H1 (cell line): ENCODE measurements around the gene CGREF1. TPM values are rescaled to one million over a fixed set of nuclear protein-coding genes. Genes with fewer than 3 reads are reported as not detected.

Experiments
- BACH1 ChIP-seq: IDR thresholded peaks from 2 replicates; pipeline ENCODE4 v1.6.1; 2012; ENCODE audit warnings: low read length, improper control_type of control experiment
- CHD2 ChIP-seq: IDR thresholded peaks from 2 replicates; pipeline ENCODE4 v1.6.1; 2012; ENCODE audit warnings: low read length, improper control_type of control experiment
- CHD7 ChIP-seq: fragments of 300-600 bp; sonication (generic); IDR thresholded peaks from 2 replicates; pipeline ENCODE4 v1.7.1; 2012; ENCODE audit warnings: low read length, moderate library complexity, mild to moderate bottlenecking, inconsistent platforms; ENCODE audit not compliant: insufficient replicate concordance
- CTCF ChIP-seq, 3 experiments: IDR thresholded peaks; 1 replicate in 2 of 3; 2 replicates in 1 of 3; pipeline versions ENCODE4 v1.5.1 to v1.6.1; 2011; ENCODE audit warnings: low read length in 3 of 3, mild to moderate bottlenecking in 3 of 3, inconsistent platforms in 2 of 3, low read depth in 1 of 3, moderate library complexity in 1 of 3; ENCODE audit not compliant: insufficient read depth in 1 of 3; ENCODE audit errors: control extremely low read depth in 1 of 3
- EZH2 ChIP-seq: fragments of 200-600 bp; sonication (generic); IDR thresholded peaks from 2 replicates; pipeline ENCODE4 v1.7.1; 2012; ENCODE audit warnings: low read depth, mild to moderate bottlenecking, moderate library complexity, low read length, inconsistent platforms; ENCODE audit not compliant: severe bottlenecking
- KDM5A ChIP-seq: fragments of 200-600 bp; IDR thresholded peaks from 2 replicates; pipeline ENCODE4 v1.7.1; 2012; ENCODE audit warnings: mild to moderate bottlenecking, low read length, inconsistent platforms, mixed read lengths
- SP1 ChIP-seq: IDR thresholded peaks from 2 replicates; pipeline ENCODE4 v1.6.1; 2011; ENCODE audit warnings: low read depth, low read length
- USF2 ChIP-seq: IDR thresholded peaks from 2 replicates; pipeline ENCODE4 v1.6.1; 2011; ENCODE audit warnings: low read length, improper control_type of control experiment
- polyA plus RNA-seq, 7 experiments: library from polyadenylated mRNA; depleted of rRNA in 3 of 7; stranded (reverse) in 5 of 7; unstranded in 2 of 7; fragments of >200 nt in 5 of 7; fragments of 200-250 nt in 2 of 7; gene quantifications; 1 replicate in 5 of 7; 2 replicates in 1 of 7; 4 replicates in 1 of 7; pipeline versions ENCODE4 v1.2.1 to v1.2.3, GENCODE V29; 2011 to 2013; ENCODE audit warnings: missing spikeins in 2 of 7, mixed read lengths in 2 of 7
- total RNA-seq: library from RNA; stranded (reverse); fragmentation: NEBNext Ultra II Directional; extraction: Animal tissue kit (Norgen Biotek cat#: 25700); gene quantifications from 2 replicates; pipeline ENCODE4 v1.2.1, GENCODE V29; 2021

CGREF1 gene
- total and polyA plus RNA-seq, 2 of the 8 experiments (the other 6 are each of a cell fraction or from before 2014, with no cell fraction given): 2.5 to 3.4 TPM

GRCh38 chr2:27108221-27108620 is 10.7 kb downstream of the CGREF1 start (continued):
- no peak for TF ChIP-seq CHD7
- TF ChIP-seq KDM5A: no peak
- TF ChIP-seq SP1: no peak
- no peak for TF ChIP-seq CTCF (IDR thresholded peaks at IDR 0.05; ENCODE audit: control extremely low read depth in 1 of 3, insufficient read depth in 1 of 3, low read depth in 1 of 3, low read length in 3 of 3)
- no peak for TF ChIP-seq CHD2
- no peak for TF ChIP-seq USF2
- no peak for TF ChIP-seq EZH2
- TF ChIP-seq BACH1: no peak
